ENCODE measurements around the gene SLC10A7.

SLC10A7 gene

DNA sequence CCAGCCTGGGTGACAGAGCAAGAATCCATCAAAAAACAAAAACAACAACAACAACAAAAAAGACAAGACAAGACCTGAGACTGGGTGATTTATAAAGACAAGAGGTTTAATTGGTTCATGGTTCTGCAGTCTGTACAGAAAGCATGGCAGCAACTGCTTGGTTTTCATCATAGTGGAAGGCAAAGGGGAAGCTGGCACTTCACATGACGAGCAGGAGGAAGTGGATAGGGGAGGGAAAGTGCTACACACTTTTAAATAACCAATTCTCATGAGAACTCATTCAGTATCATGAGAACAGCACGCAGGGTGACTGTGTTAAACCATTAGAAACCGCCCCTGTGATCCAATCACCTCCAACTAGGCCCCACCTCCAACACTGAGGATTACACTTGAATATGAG is 28.4 kb upstream of the SLC10A7 start:
- H3K27ac ChIP-seq (ENCODE audit: low read depth, low read length), result no peak overlapping the region
- H3K4me3 ChIP-seq (ENCODE audit: low read length), result no peak overlapping the region
- no peaks in the 10 kb centered on the region for H3K4me1 ChIP-seq (ENCODE audit: control insufficient read depth, low read length)
- no peaks in the 10 kb centered on the region for H3K9me3 ChIP-seq (ENCODE audit: control insufficient read depth, insufficient read depth, low read length)
- H3K36me3 ChIP-seq (ENCODE audit: control insufficient read depth, low read length), result no peaks in the 10 kb centered on the region
- H3K4me2 ChIP-seq (ENCODE audit: low read length), result no peak overlapping the region
- H3K27me3 ChIP-seq (ENCODE audit: control insufficient read depth, low read length), result no peaks in the 10 kb centered on the region
- H3K79me2 ChIP-seq (ENCODE audit: control insufficient read depth, low read length), result no peaks in the 10 kb centered on the region
- TF ChIP-seq CTCF (IDR thresholded peaks at IDR 0.05; ENCODE audit: low read depth, low read length, poor library complexity, severe bottlenecking) (no peak), EZH2phosphoT487 (IDR thresholded peaks at IDR 0.05; ENCODE audit: borderline replicate concordance, low read length) (no peak)
- no peaks in the 10 kb centered on the region for H3F3A ChIP-seq (ENCODE audit: control insufficient read depth, insufficient read depth)
- no peaks in the 10 kb centered on the region for H3K9me2 ChIP-seq (replicated peaks; ENCODE audit: control insufficient read depth, low read length)
- no peaks in the 10 kb centered on the region for H4K20me1 ChIP-seq (ENCODE audit: control insufficient read depth, insufficient read depth, low read depth, low read length)

- Histone ChIP-seq H3K9me2 (replicated peaks; ENCODE audit: control insufficient read depth, low read length) (no peaks in the 10 kb centered on the region), H3K79me2 (ENCODE audit: control insufficient read depth, low read length) (no peaks in the 10 kb centered on the region), H3K27ac (ENCODE audit: low read depth, low read length) (no peak overlapping the region), H4K20me1 (ENCODE audit: control insufficient read depth, insufficient read depth, low read depth, low read length) (no peaks in the 10 kb centered on the region), H3K27me3 (ENCODE audit: control insufficient read depth, low read length) (no peaks in the 10 kb centered on the region), H3F3A (ENCODE audit: control insufficient read depth, insufficient read depth) (no peaks in the 10 kb centered on the region), H3K4me3 (ENCODE audit: low read length) (no peak overlapping the region), H3K9me3 (ENCODE audit: control insufficient read depth, insufficient read depth, low read length) (no peaks in the 10 kb centered on the region), H3K36me3 (ENCODE audit: control insufficient read depth, low read length) (no peaks in the 10 kb centered on the region), H3K4me2 (ENCODE audit: low read length) (no peak overlapping the region), H3K4me1 (ENCODE audit: control insufficient read depth, low read length) (no peaks in the 10 kb centered on the region)
- TF ChIP-seq EZH2phosphoT487 (IDR thresholded peaks at IDR 0.05; ENCODE audit: borderline replicate concordance, low read length) (no peak), CTCF (IDR thresholded peaks at IDR 0.05; ENCODE audit: low read depth, low read length, poor library complexity, severe bottlenecking) (no peak)
Measured at GRCh38 chr4:146548443-146548842, 26.7 kb upstream of the SLC10A7 start.

- H4K20me1 ChIP-seq (ENCODE audit: control insufficient read depth, insufficient read depth, low read depth, low read length), result no peaks in the 10 kb centered on the region
- H3F3A ChIP-seq (ENCODE audit: control insufficient read depth, insufficient read depth), result no peaks in the 10 kb centered on the region
- H3K27ac ChIP-seq (ENCODE audit: low read depth, low read length), result no peak overlapping the region
- no peaks in the 10 kb centered on the region for H3K9me2 ChIP-seq (replicated peaks; ENCODE audit: control insufficient read depth, low read length)
- no peak overlapping the region for H3K4me3 ChIP-seq (ENCODE audit: low read length)
- H3K27me3 ChIP-seq (ENCODE audit: control insufficient read depth, low read length), result no peaks in the 10 kb centered on the region
- TF ChIP-seq CTCF (IDR thresholded peaks at IDR 0.05; ENCODE audit: low read depth, low read length, poor library complexity, severe bottlenecking), result peak; percentile 56
- no peak for TF ChIP-seq EZH2phosphoT487 (IDR thresholded peaks at IDR 0.05; ENCODE audit: borderline replicate concordance, low read length)
- H3K36me3 ChIP-seq (ENCODE audit: control insufficient read depth, low read length), result no peaks in the 10 kb centered on the region
- no peaks in the 10 kb centered on the region for H3K4me1 ChIP-seq (ENCODE audit: control insufficient read depth, low read length)
- no peaks in the 10 kb centered on the region for H3K79me2 ChIP-seq (ENCODE audit: control insufficient read depth, low read length)
- no peaks in the 10 kb centered on the region for H3K9me3 ChIP-seq (ENCODE audit: control insufficient read depth, insufficient read depth, low read length)
- H3K4me2 ChIP-seq (ENCODE audit: low read length), result no peak overlapping the region
Measured at GRCh38 chr4:146545102-146545501, 23.4 kb upstream of the SLC10A7 start.

GRCh38 chr4:146534178-146534577 is 12.4 kb upstream of the SLC10A7 start:
- H3K27me3 ChIP-seq (ENCODE audit: control insufficient read depth, low read length), result no peaks in the 10 kb centered on the region
- TF ChIP-seq EZH2phosphoT487 (IDR thresholded peaks at IDR 0.05; ENCODE audit: borderline replicate concordance, low read length) (no peak), CTCF (IDR thresholded peaks at IDR 0.05; ENCODE audit: low read depth, low read length, poor library complexity, severe bottlenecking) (no peak)
- no peaks in the 10 kb centered on the region for H3K36me3 ChIP-seq (ENCODE audit: control insufficient read depth, low read length)
- H3K4me2 ChIP-seq (ENCODE audit: low read length), result no peak overlapping the region
- no peaks in the 10 kb centered on the region for H3K9me3 ChIP-seq (ENCODE audit: control insufficient read depth, insufficient read depth, low read length)
- H3K4me1 ChIP-seq (ENCODE audit: control insufficient read depth, low read length), result no peaks in the 10 kb centered on the region
- H3K27ac ChIP-seq (ENCODE audit: low read depth, low read length), result no peak overlapping the region
- no peaks in the 10 kb centered on the region for H3K9me2 ChIP-seq (replicated peaks; ENCODE audit: control insufficient read depth, low read length)
- no peak overlapping the region for H3K4me3 ChIP-seq (ENCODE audit: low read length)
- H3F3A ChIP-seq (ENCODE audit: control insufficient read depth, insufficient read depth), result no peaks in the 10 kb centered on the region
- H4K20me1 ChIP-seq (ENCODE audit: control insufficient read depth, insufficient read depth, low read depth, low read length), result no peaks in the 10 kb centered on the region
- no peaks in the 10 kb centered on the region for H3K79me2 ChIP-seq (ENCODE audit: control insufficient read depth, low read length)

Data from DOHH2 (cell line).